Neural progenitor cell (in vitro differentiated cells): ENCODE data around the gene NCKAP5.

Experiments
- CTCF ChIP-seq: fragments of 200-600 bp; sonication (generic); IDR thresholded peaks from 2 replicates; pipeline ENCODE4 v1.5.1; 2017; ENCODE audit warnings: antibody characterized with exemption, mild to moderate bottlenecking
- EZH2phosphoT487 ChIP-seq: fragments of 200-600 bp; sonication (generic); IDR thresholded peaks from 2 replicates; pipeline ENCODE4 v1.6.1; 2017; ENCODE audit warnings: antibody characterized with exemption

- no peak for TF ChIP-seq CTCF
- TF ChIP-seq EZH2phosphoT487 = no peak
Measured at GRCh38 chr2:132795220-132795619, 773.0 kb downstream of the NCKAP5 start.
